Neural progenitor cell (in vitro differentiated cells): Measurements from ENCODE around the gene CBFA2T2.

ENCODE experiments used
- EZH2 ChIP-seq: fragments of 200-600 bp; sonication (generic); IDR thresholded peaks from 2 replicates; pipeline ENCODE4 v1.6.1; 2017; ENCODE audit warnings: antibody characterized with exemption, mild to moderate bottlenecking, moderate library complexity
- EZH2phosphoT487 ChIP-seq: fragments of 200-600 bp; sonication (generic); IDR thresholded peaks from 2 replicates; pipeline ENCODE4 v1.6.1; 2017; ENCODE audit warnings: antibody characterized with exemption
- TF ChIP-seq, protein P1 (sequence below): fragments of 200-600 bp; sonication (generic); IDR thresholded peaks from 2 replicates; pipeline ENCODE4 v1.5.1; 2017; ENCODE audit warnings: antibody characterized with exemption, mild to moderate bottlenecking

DNA sequence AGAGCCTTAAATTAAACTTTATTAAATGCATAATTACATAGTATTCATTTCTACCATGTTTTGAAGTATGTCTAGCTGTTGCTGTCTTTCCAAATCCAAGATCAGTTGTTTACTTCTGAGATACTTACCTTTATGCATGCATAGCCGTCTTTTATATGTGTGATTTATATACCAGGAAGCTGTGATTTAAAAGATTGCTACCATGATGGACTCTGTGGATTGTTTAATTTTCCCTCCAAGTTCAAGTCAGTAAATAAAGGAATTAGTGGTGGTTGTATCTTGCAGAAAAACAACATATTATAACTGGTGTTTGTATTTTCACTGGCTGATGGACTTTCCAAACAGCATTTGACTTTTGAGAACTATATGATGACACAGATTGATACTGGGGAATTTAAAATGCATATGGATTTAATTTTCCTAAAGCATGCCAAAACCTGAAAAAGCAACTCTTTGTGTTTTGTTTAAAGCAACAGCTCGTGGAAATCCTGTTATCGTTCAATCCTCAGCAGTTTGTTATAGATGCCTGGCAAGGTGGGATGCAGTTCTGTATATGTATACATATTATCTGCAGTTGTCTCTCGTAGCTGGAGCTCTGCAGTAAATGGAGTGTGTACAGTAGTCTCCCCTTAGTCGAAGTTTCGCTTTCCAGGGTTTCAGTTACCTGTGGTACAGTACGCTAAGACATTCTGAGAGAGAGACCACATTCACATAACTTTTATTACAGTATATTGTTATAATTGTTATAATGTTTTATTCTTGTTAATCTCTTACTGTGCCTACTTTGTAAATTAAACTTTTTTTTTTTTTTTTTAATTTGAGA is 77.1 kb downstream of the CBFA2T2 start:
- TF ChIP-seq, protein P1, sequence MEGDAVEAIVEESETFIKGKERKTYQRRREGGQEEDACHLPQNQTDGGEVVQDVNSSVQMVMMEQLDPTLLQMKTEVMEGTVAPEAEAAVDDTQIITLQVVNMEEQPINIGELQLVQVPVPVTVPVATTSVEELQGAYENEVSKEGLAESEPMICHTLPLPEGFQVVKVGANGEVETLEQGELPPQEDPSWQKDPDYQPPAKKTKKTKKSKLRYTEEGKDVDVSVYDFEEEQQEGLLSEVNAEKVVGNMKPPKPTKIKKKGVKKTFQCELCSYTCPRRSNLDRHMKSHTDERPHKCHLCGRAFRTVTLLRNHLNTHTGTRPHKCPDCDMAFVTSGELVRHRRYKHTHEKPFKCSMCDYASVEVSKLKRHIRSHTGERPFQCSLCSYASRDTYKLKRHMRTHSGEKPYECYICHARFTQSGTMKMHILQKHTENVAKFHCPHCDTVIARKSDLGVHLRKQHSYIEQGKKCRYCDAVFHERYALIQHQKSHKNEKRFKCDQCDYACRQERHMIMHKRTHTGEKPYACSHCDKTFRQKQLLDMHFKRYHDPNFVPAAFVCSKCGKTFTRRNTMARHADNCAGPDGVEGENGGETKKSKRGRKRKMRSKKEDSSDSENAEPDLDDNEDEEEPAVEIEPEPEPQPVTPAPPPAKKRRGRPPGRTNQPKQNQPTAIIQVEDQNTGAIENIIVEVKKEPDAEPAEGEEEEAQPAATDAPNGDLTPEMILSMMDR = no peak
- TF ChIP-seq EZH2phosphoT487 (no peak), EZH2 (no peak)
